ENCODE data around the gene B4GALT3.

DNA sequence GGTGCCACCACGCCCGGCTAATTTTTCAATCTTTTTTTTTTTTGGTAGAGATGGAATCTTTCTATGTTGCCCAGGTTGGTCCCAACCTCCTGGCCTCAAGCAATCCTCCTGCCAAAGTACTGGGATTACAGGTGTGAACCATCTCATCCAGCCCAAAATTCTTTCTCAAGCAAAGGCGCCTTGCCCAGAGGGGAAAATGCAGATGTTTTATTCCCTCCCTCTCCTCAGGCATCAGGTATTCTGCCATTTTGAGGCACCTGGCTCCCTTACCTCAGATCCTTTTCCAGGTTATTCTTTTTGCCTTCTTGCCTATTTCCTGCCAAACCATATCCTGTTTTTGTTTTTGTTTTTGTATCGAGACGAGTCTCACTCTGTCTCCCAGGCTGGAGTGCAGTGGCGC, 11.1 kb upstream of the B4GALT3 start:
- TF ChIP-seq HMBOX1 (IDR thresholded peaks at IDR 0.05) (no peak), MAFF (IDR thresholded peaks at IDR 0.05; ENCODE audit: low read length) (no peak)
- TF ChIP-seq, protein P1, sequence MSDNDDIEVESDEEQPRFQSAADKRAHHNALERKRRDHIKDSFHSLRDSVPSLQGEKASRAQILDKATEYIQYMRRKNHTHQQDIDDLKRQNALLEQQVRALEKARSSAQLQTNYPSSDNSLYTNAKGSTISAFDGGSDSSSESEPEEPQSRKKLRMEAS (CRISPR knock-in tag; IDR thresholded peaks at IDR 0.05): no peak

Data from K562 (cell line).